Measurements from ENCODE around the gene CFAP53.

Gene CFAP53

GRCh38 chr18:50203801-50204604 is 62.3 kb downstream of the CFAP53 start:
- peak in 7 of 10 donors; percentile 46 to 91 (median 51) for DNase-seq

DNA sequence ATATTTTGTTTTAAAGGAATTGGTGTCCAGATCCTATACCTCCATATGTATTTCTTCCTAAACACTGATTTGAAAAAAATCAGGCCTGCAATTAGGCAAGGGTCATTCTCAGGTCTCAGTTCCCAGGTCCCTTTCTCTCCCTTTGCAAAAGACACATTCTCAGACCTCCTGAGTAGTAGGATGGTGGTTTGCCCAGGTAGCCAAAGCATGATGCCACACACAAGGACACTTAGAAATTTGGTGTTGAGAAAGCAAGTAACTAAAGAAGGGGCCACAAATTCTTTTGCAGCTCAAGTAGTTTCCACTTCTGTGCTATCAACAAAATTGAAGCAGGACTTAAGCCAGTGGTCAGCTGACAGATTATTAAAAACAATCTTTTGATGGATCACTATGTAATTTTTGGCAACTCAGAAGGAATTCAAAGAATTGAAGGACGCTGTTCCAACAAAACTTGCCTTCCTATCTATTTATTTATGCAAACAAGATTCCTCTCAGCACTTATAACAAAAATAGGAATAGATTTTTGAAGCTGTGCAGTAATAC is 64.7 kb downstream of the CFAP53 start:
- DNase-seq, result no peak
- intact Hi-C loops (cut with DNase I), result loop anchor here (10.0 kb wide), 1 partner anchor 337 kb away; no protein-coding TSS in a partner anchor

More at GRCh38 chr18:50203801-50204604, 62.3 kb downstream of the CFAP53 start:
- intact Hi-C loops (cut with DNase I), result loop anchor here (10.0 kb wide), 1 partner anchor 339 kb away; no protein-coding TSS in a partner anchor

DNA sequence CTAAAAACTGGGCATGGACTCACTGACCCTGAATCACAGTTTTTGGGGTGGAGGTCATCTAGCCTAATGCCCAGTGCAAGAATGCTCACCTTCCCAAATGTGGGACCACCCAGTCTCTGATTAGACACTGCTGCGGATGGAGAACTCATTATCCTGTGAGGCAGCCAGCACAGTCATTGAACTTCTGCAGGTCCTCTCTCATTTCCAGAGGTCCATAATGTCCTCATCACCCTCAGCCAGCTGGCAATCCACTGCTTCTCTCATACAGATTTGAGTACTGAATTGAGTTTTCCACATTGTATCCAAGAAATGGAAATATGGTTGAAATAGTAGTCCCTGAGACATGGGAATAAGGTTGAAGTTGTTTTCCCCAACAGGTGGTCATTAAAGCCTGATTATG is 66.4 kb downstream of the CFAP53 start:
- DNase-seq, result no peak
- intact Hi-C loops (cut with DNase I), result loop anchor here (10.0 kb wide), 1 partner anchor 335 kb away; no protein-coding TSS in a partner anchor

- DNase-seq, result no peak
- intact Hi-C loops (cut with DNase I), result no loop called here
These were observed 66.9 kb downstream of the CFAP53 start for GRCh38 chr18:50199346-50199855.

- intact Hi-C loops (cut with DNase I), result no loop called here
- no peak for DNase-seq
These were observed 70.0 kb downstream of the CFAP53 start for GRCh38 chr18:50196261-50196660.

DNA sequence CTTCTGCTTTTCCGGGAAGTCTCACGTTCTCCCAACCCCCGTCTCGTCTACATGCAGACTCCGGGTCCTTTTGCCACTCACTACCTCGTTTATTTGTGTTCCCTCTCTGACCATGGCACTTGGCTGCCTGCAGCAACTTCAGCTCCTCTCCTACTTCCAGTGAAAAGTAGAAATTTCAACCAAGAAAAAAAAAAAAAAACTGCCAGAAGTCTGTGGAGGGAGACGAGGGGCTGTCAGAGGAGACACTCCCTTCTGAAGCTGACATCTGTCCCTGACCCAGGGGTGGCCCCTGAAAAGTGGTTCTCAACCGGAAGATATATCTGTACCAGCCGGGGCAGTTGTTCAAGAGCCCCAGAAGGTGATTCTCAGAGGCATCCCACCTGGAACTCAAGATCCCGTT is 70.6 kb downstream of the CFAP53 start:
- DNase-seq, result no peak
- intact Hi-C loops (cut with DNase I), result no loop called here

GRCh38 chr18:50194631-50195532 is 71.4 kb downstream of the CFAP53 start, which contains the start of gene MYO5B:
TSS of gene MYO5B (minus strand) at chr18:50195147. CDS start at chr18:50194793, 354 bp downstream.
- peak in 2 of 10 donors; percentile 17 to 82 for DNase-seq
- intact Hi-C loops (cut with DNase I), result no loop called here

DNA sequence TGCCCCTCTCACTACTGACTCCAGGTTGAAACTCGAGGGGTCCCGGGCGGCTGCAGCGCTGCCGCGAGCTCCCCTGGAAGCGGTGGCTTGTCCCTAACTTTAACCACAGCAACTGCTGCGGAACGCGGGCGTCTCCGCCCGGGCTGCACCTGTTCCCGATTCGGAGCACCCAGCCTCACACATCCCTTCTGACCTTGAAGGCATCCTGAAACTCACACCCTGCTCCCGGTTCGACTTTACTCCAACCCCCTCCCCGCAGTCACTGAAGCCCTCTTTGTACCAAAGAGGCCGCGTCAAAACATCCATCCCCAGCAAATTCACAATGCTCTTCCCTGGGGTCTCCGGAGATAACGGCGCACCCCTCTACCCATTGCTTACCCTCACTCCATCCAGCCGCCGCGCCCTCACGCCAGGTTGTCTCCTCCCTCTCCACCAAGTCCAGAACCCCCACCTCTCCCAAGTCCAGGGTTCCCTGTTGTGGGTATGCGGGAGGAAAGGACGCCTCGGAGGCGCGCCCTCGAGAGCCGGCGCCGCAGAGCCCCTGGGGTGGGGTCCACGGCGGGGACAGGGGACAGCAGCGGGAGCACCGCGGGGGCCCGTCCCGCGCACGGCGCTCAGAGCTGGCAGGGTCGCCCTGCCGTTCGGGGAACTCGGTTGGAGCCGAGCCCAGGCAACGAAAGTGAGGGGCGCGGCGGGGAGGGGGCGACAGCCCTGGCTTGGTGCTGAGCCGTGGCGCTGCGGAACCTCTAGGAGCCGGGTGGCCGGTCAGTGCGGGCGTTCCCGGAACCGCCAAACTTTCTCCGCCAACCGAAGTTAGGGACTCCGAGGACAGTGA is 72.3 kb downstream of the CFAP53 start:
- peak in 2 of 10 donors; percentile 6 to 81 for DNase-seq
- intact Hi-C loops (cut with DNase I), result no loop called here

GRCh38 chr18:50192995-50193795 is 73.1 kb downstream of the CFAP53 start:
- DNase-seq, result no peak
- intact Hi-C loops (cut with DNase I), result no loop called here

DNA sequence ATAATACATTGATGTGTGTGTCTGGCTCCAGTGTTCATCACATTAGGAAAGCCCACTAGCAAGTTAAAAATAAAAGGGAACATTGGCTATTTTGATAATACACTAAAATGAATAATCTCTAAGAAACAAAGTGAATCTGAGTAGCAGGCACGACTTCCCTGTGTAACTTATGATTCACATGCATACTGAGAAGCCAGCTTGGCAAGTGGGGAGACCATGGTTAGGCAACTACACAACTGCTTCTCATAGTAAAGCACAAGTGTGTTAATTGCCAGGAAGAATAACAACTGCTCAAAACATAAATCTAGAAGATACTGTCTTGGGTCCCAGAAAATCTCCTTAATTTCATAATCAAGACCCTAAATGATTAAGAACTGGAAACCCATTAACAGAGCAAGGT is 75.4 kb downstream of the CFAP53 start:
- no peak for DNase-seq
- intact Hi-C loops (cut with DNase I), result no loop called here

- intact Hi-C loops (cut with DNase I), result no loop called here
- DNase-seq, result no peak
These were observed 76.1 kb downstream of the CFAP53 start for GRCh38 chr18:50190236-50190635.

GRCh38 chr18:50189160-50189559 is 77.1 kb downstream of the CFAP53 start:
- intact Hi-C loops (cut with DNase I), result no loop called here
- no peak for DNase-seq

GRCh38 chr18:50188652-50189051 is 77.6 kb downstream of the CFAP53 start:
- DNase-seq, result no peak
- intact Hi-C loops (cut with DNase I), result no loop called here

DNA sequence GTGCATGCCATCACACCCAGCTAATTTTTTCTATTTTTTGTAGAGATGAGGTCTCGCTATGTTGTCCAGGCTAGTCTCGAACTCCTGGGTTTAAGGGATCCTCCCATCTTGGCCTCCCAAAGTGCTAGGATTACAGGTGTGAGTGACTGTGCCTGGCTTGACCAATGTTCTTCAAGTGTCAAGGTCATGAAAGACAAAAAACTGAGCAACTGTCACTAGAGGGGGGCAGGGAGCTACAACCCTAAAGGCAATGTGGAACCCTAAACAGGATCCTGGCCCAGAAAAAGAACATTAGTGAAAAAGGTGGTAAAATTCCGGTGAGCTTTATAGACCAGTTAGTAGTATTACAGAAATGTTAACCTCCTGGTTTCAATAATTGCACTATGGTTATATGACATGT is 78.6 kb downstream of the CFAP53 start:
- no peak for DNase-seq
- intact Hi-C loops (cut with DNase I), result no loop called here

DNA sequence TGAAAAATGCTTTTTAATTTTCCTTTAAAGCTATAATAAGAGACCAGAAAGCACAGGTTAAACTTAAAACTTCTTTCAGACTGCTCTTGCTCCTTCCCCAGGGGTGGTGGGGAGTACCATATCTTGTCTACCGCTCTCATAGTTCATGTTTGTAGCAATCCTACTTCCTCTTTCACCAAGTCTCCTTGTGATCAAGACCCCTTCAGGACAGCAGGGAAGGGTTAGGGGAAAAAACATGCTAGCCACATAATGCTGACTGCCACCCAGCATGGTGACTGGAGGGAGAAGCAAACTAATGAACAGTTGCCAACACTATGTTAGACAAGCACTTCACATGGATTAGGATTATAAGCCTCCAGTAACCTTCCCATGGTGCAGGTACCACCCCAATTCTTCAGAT is 79.9 kb downstream of the CFAP53 start:
- no peak for DNase-seq
- intact Hi-C loops (cut with DNase I), result no loop called here

DNA sequence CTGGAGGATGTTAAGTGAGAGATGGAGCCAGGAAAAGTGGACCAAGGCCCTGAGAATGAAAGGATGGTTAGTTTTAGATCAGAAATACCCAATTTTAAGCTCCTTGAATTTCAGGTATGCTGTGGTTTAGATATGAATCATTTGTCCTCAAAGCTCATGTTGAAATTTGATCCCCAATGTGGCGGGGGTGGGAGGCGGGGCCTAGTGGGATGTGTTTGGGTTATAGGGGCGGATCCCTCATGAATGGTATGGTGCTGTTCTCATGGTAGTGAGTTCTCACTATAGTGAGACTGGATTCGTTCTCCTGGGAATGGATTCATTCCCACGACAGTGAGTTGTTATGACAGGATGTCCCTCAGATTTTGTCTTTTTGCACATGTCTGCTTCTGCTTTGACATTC is 82.7 kb downstream of the CFAP53 start:
- intact Hi-C loops (cut with DNase I), result no loop called here
- DNase-seq, result no peak

GRCh38 chr18:50182511-50182910 is 83.8 kb downstream of the CFAP53 start:
- intact Hi-C loops (cut with DNase I), result no loop called here

GRCh38 chr18:50181590-50181989 is 84.7 kb downstream of the CFAP53 start:
- intact Hi-C loops (cut with DNase I), result no loop called here
- no peak for DNase-seq

More at GRCh38 chr18:50182511-50182910, 83.8 kb downstream of the CFAP53 start:
- no peak for DNase-seq

- intact Hi-C loops (cut with DNase I), result no loop called here
These were observed 86.8 kb downstream of the CFAP53 start for GRCh38 chr18:50179465-50179864.

More at GRCh38 chr18:50179465-50179864, 86.8 kb downstream of the CFAP53 start:
- DNase-seq, result no peak
